OCI-LY1 (cell line): Measurements from ENCODE around the gene PACSIN1.

ENCODE experiments used
- H2AFZ ChIP-seq: fragments of 200-600 bp; sonication (generic), shearing (Covaris generic); 2 replicates; pipeline ENCODE4 v1.6.0; 2014; ENCODE audit warnings: antibody characterized with exemption, mild to moderate bottlenecking, low read length
- H3F3A ChIP-seq: fragments of 200-600 bp; sonication (generic), shearing (Covaris generic); 2 replicates; pipeline ENCODE4 v1.6.0; 2014; ENCODE audit warnings: mild to moderate bottlenecking, antibody characterized with exemption, low read length, moderate library complexity; ENCODE audit not compliant: insufficient read depth
- H3K27ac ChIP-seq: fragments of 200-600 bp; sonication (generic); 2 replicates; pipeline ENCODE4 v1.5.1; 2014; ENCODE audit warnings: low read length, mixed run types, mild to moderate bottlenecking, low read depth; ENCODE audit not compliant: poor library complexity, severe bottlenecking
- H3K27me3 ChIP-seq: fragments of 200-600 bp; sonication (generic); 2 replicates; pipeline ENCODE4 v1.6.0; 2014; ENCODE audit warnings: antibody characterized with exemption, mild to moderate bottlenecking, low read length, moderate library complexity; ENCODE audit not compliant: insufficient read depth
- H3K36me3 ChIP-seq: fragments of 200-600 bp; sonication (generic); 2 replicates; pipeline ENCODE4 v1.6.1; 2014; ENCODE audit warnings: mild to moderate bottlenecking, antibody characterized with exemption, low read length, moderate library complexity, mixed read lengths; ENCODE audit not compliant: insufficient read depth
- H3K4me1 ChIP-seq: fragments of 200-600 bp; sonication (generic); 2 replicates; pipeline ENCODE4 v1.5.1; 2014; ENCODE audit warnings: mild to moderate bottlenecking, low read length, moderate library complexity; ENCODE audit not compliant: insufficient read depth, severe bottlenecking
- H3K4me2 ChIP-seq: fragments of 200-600 bp; sonication (generic), shearing (Covaris generic); 2 replicates; pipeline ENCODE4 v1.6.1; 2014; ENCODE audit warnings: low read length
- H3K4me3 ChIP-seq: fragments of 200-600 bp; sonication (generic); 2 replicates; pipeline ENCODE4 v1.5.1; 2014; ENCODE audit warnings: low read length, low read depth, mild to moderate bottlenecking, mixed read lengths; ENCODE audit not compliant: poor library complexity, severe bottlenecking
- H3K79me2 ChIP-seq: fragments of 200-600 bp; shearing (Covaris generic); 2 replicates; pipeline ENCODE4 v1.6.1; 2016; ENCODE audit warnings: mixed run types, low read length, mixed read lengths; ENCODE audit not compliant: insufficient read depth
- H3K9ac ChIP-seq: fragments of 200-600 bp; sonication (generic), shearing (Covaris generic); 2 replicates; pipeline ENCODE4 v1.6.1; 2014; ENCODE audit warnings: mild to moderate bottlenecking, low read length, mixed read lengths
- H3K9me2 ChIP-seq: fragments of 200-600 bp; sonication (generic), shearing (Covaris generic); 2 replicates; pipeline ENCODE4 v1.6.1; 2014; ENCODE audit warnings: low read depth, mild to moderate bottlenecking, low read length, mixed read lengths
- H3K9me3 ChIP-seq: fragments of 200-600 bp; shearing (Covaris generic); 2 replicates; pipeline ENCODE4 v1.6.1; 2014; ENCODE audit warnings: low read length, mixed read lengths
- H4K20me1 ChIP-seq: fragments of 200-600 bp; sonication (generic), shearing (Covaris generic); 2 replicates; pipeline ENCODE4 v1.6.0; 2016; ENCODE audit warnings: mild to moderate bottlenecking, low read length; ENCODE audit not compliant: insufficient read depth
- CTCF ChIP-seq: fragments of 200-600 bp; sonication (generic), shearing (Covaris generic); IDR thresholded peaks from 2 replicates; pipeline ENCODE4 v1.5.1; 2017; ENCODE audit warnings: mild to moderate bottlenecking, antibody characterized with exemption, low read length, moderate library complexity, mixed read lengths
- EZH2 ChIP-seq: fragments of 200-600 bp; sonication (generic), shearing (Covaris generic); IDR thresholded peaks from 2 replicates; pipeline ENCODE4 v1.8.0; 2017; ENCODE audit warnings: borderline replicate concordance, mixed run types, mild to moderate bottlenecking, antibody characterized with exemption, low read length, moderate library complexity, mixed read lengths

PACSIN1 gene

GRCh38 chr6:34563513-34563870, 97.6 kb downstream of the PACSIN1 start:
- no peak overlapping the region for H2AFZ ChIP-seq
- no peak overlapping the region for H3K4me3 ChIP-seq
- no peak overlapping the region for H3K4me2 ChIP-seq
- no peaks in the 10 kb centered on the region for H4K20me1 ChIP-seq
- no peaks in the 10 kb centered on the region for H3K9me3 ChIP-seq
- peaks cover 5% of the 10 kb centered on the region for H3K27me3 ChIP-seq
- no peak overlapping the region for H3K9ac ChIP-seq
- H3F3A ChIP-seq, result no peaks in the 10 kb centered on the region
- H3K36me3 ChIP-seq, result no peaks in the 10 kb centered on the region
- TF ChIP-seq CTCF (no peak), EZH2 (no peak)
- H3K27ac ChIP-seq, result no peak overlapping the region
- no peaks in the 10 kb centered on the region for H3K79me2 ChIP-seq
- no peaks in the 10 kb centered on the region for H3K4me1 ChIP-seq
- no peaks in the 10 kb centered on the region for H3K9me2 ChIP-seq

- Histone ChIP-seq H3K27me3 (no peaks in the 10 kb centered on the region), H3K4me1 (no peaks in the 10 kb centered on the region), H3K9me3 (no peaks in the 10 kb centered on the region), H3K36me3 (no peaks in the 10 kb centered on the region), H3F3A (no peaks in the 10 kb centered on the region), H3K9me2 (no peaks in the 10 kb centered on the region), H3K79me2 (no peaks in the 10 kb centered on the region), H4K20me1 (no peaks in the 10 kb centered on the region), H3K4me2 (no peak overlapping the region), H3K27ac (no peak overlapping the region), H3K4me3 (no peak overlapping the region), H3K9ac (no peak overlapping the region), H2AFZ (no peak overlapping the region)
- no peak for TF ChIP-seq CTCF
- no peak for TF ChIP-seq EZH2
Observed at GRCh38 chr6:34564181-34564580, 98.3 kb downstream of the PACSIN1 start.

- TF ChIP-seq CTCF (peak; percentile 26; the same call in 1 of the 2 replicates), EZH2 (no peak)
- H3K36me3 ChIP-seq, result no peaks in the 10 kb centered on the region
- no peaks in the 10 kb centered on the region for H3K79me2 ChIP-seq
- no peak overlapping the region for H2AFZ ChIP-seq
- H3F3A ChIP-seq, result no peaks in the 10 kb centered on the region
- H3K4me3 ChIP-seq, result no peak overlapping the region
- no peaks in the 10 kb centered on the region for H3K4me1 ChIP-seq
- no peaks in the 10 kb centered on the region for H3K9me2 ChIP-seq
- no peaks in the 10 kb centered on the region for H3K9me3 ChIP-seq
- H3K27ac ChIP-seq, result no peak overlapping the region
- no peaks in the 10 kb centered on the region for H3K27me3 ChIP-seq
- H3K4me2 ChIP-seq, result no peak overlapping the region
- H3K9ac ChIP-seq, result no peak overlapping the region
- H4K20me1 ChIP-seq, result no peaks in the 10 kb centered on the region
Observed at GRCh38 chr6:34565722-34566137, 99.9 kb downstream of the PACSIN1 start.
